ENCODE results near the gene VAV3.

DNA sequence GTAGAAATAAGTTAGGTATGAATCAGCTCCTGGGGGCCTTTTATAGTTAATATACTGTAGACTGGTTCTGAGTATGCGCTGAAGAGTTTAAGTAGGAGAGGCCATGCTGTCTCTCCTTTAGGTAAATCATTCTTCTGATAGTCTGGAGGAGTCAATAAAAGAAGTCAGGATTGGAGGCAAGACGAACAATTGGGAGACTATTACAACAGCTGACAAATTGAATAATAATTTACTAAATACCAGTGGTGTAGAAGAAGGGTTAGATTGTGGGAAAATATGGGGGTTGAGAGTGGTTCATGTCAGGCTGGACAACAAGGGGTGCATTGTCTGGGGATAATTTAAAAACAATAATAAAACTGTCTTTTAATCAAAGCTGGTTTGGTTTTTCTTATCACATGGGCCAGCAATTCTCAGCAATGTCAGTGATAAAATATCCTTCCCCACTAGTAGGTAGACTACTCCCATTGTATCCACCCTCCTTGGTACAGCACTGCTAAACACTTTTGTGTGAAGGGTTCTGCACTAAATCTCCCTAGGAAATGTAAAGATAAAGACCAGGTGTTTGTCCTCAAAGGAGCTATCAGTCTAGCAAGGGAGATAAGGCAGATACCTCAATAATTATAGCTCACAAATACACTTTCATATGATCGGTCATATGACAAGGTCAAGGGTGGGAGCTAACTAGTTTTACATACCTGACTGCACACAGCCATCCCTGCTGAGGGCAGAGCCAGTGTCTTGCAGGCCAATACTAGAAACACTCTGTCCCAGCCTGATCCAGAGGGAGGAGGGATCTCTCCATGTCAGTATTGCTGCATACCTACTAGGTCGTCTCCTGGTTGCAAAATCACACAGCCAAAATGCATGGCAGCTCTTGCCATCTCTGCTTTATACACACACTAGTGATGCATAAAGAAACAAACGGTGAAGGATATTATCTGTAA, 299.7 kb downstream of the VAV3 start:
- TF ChIP-seq, protein P1, sequence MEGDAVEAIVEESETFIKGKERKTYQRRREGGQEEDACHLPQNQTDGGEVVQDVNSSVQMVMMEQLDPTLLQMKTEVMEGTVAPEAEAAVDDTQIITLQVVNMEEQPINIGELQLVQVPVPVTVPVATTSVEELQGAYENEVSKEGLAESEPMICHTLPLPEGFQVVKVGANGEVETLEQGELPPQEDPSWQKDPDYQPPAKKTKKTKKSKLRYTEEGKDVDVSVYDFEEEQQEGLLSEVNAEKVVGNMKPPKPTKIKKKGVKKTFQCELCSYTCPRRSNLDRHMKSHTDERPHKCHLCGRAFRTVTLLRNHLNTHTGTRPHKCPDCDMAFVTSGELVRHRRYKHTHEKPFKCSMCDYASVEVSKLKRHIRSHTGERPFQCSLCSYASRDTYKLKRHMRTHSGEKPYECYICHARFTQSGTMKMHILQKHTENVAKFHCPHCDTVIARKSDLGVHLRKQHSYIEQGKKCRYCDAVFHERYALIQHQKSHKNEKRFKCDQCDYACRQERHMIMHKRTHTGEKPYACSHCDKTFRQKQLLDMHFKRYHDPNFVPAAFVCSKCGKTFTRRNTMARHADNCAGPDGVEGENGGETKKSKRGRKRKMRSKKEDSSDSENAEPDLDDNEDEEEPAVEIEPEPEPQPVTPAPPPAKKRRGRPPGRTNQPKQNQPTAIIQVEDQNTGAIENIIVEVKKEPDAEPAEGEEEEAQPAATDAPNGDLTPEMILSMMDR (CRISPR knock-in tag; IDR thresholded peaks at IDR 0.05) = no peak
- TF ChIP-seq, protein P2, sequence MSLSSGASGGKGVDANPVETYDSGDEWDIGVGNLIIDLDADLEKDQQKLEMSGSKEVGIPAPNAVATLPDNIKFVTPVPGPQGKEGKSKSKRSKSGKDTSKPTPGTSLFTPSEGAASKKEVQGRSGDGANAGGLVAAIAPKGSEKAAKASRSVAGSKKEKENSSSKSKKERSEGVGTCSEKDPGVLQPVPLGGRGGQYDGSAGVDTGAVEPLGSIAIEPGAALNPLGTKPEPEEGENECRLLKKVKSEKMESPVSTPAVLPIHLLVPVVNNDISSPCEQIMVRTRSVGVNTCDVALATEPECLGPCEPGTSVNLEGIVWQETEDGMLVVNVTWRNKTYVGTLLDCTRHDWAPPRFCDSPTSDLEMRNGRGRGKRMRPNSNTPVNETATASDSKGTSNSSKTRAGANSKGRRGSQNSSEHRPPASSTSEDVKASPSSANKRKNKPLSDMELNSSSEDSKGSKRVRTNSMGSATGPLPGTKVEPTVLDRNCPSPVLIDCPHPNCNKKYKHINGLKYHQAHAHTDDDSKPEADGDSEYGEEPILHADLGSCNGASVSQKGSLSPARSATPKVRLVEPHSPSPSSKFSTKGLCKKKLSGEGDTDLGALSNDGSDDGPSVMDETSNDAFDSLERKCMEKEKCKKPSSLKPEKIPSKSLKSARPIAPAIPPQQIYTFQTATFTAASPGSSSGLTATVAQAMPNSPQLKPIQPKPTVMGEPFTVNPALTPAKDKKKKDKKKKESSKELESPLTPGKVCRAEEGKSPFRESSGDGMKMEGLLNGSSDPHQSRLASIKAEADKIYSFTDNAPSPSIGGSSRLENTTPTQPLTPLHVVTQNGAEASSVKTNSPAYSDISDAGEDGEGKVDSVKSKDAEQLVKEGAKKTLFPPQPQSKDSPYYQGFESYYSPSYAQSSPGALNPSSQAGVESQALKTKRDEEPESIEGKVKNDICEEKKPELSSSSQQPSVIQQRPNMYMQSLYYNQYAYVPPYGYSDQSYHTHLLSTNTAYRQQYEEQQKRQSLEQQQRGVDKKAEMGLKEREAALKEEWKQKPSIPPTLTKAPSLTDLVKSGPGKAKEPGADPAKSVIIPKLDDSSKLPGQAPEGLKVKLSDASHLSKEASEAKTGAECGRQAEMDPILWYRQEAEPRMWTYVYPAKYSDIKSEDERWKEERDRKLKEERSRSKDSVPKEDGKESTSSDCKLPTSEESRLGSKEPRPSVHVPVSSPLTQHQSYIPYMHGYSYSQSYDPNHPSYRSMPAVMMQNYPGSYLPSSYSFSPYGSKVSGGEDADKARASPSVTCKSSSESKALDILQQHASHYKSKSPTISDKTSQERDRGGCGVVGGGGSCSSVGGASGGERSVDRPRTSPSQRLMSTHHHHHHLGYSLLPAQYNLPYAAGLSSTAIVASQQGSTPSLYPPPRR (CRISPR knock-in tag; IDR thresholded peaks at IDR 0.05; ENCODE audit: borderline replicate concordance) = no peak
